Activated naive CD4-positive, alpha-beta T cell treated with anti-CD3 and anti-CD28 coated beads, Interleukin-2, amount 10 ng/mL, durations not matched to agents 7 days and 5 days (primary cell): ENCODE data around the gene FRMD5.
"Not testable (repeated sequence)": the region's sequence is repeated elsewhere in the genome, so short reads cannot be mapped to it uniquely, and the experiment has no call there.

Experiments used
- CTCF ChIA-PET: fragments of 350-600 bp; sonication (Branson Sonifier 250); formaldehyde crosslinking; loops from one replicate; lab custom pipeline; 2021; ENCODE audit warnings: antibody characterized with exemption; lab: Charles Lee
- DNase-seq: peaks from one replicate; pipeline ENCODE4 v3.0.0-alpha.2; 2020
- H3K27ac Mint-ChIP-seq: one replicate; pipeline ENCODE4 v1.8.0; 2021; ENCODE audit warnings: mild to moderate bottlenecking, moderate library complexity, mixed read lengths
- H3K27me3 Mint-ChIP-seq: one replicate; pipeline ENCODE4 v1.8.0; 2021; ENCODE audit warnings: mild to moderate bottlenecking, mixed read lengths
- H3K36me3 Mint-ChIP-seq: one replicate; pipeline ENCODE4 v1.8.0; 2021; ENCODE audit warnings: mixed read lengths
- H3K4me1 Mint-ChIP-seq: one replicate; pipeline ENCODE4 v1.8.0; 2021; ENCODE audit warnings: mixed read lengths
- H3K4me3 Mint-ChIP-seq: one replicate; pipeline ENCODE4 v1.8.0; 2021; ENCODE audit warnings: mild to moderate bottlenecking, moderate library complexity, mixed read lengths
- H3K9me3 Mint-ChIP-seq: one replicate; pipeline ENCODE4 v1.8.0; 2021; ENCODE audit warnings: mixed read lengths

FRMD5 gene

GRCh38 chr15:44195151-44195740, at the start of gene FRMD5:
Gene FRMD5, minus strand, starts transcription at chr15:44195271.
- no peaks in the 10 kb centered on the region for H3K9me3 Mint-ChIP-seq
- H3K4me1 Mint-ChIP-seq: peaks cover 22% of the 10 kb centered on the region
- H3K27ac Mint-ChIP-seq: no peak within 1 kb of the TSS
- peaks cover 67% of the 10 kb centered on the region for H3K27me3 Mint-ChIP-seq
- H3K36me3 Mint-ChIP-seq: no peaks in the 10 kb centered on the region
- peak; percentile 91 for DNase-seq
- H3K4me3 Mint-ChIP-seq: peak within 1 kb of the TSS; percentile 80
- CTCF ChIA-PET: no interaction called here

- CTCF ChIA-PET: interaction anchor here (0.6 kb wide), 1 partner anchor 144 kb away, joined by 3 read pairs; no protein-coding TSS in a partner anchor
- H3K27ac Mint-ChIP-seq: no peak overlapping the region
- no peaks in the 10 kb centered on the region for H3K4me1 Mint-ChIP-seq
- DNase-seq: no peak
- H3K4me3 Mint-ChIP-seq: no peak overlapping the region
- no peaks in the 10 kb centered on the region for H3K36me3 Mint-ChIP-seq
- no peaks in the 10 kb centered on the region for H3K27me3 Mint-ChIP-seq
- H3K9me3 Mint-ChIP-seq: no peaks in the 10 kb centered on the region
Observed at GRCh38 chr15:44243829-44244228, 48.8 kb upstream of the FRMD5 start.

GRCh38 chr15:44243141-44243540, 48.1 kb upstream of the FRMD5 start:
- Mint-ChIP-seq H3K27ac (no peak overlapping the region), H3K4me1 (no peaks in the 10 kb centered on the region), H3K4me3 (no peak overlapping the region), H3K36me3 (no peaks in the 10 kb centered on the region), H3K9me3 (no peaks in the 10 kb centered on the region), H3K27me3 (no peaks in the 10 kb centered on the region)
- CTCF ChIA-PET: interaction anchor here (0.6 kb wide), 1 partner anchor 144 kb away, joined by 3 read pairs; no protein-coding TSS in a partner anchor
- no peak for DNase-seq

GRCh38 chr15:44231842-44232241, 36.8 kb upstream of the FRMD5 start:
- Mint-ChIP-seq H3K9me3 (no peaks in the 10 kb centered on the region), H3K27me3 (no peaks in the 10 kb centered on the region), H3K27ac (no peak overlapping the region), H3K36me3 (no peaks in the 10 kb centered on the region), H3K4me1 (no peaks in the 10 kb centered on the region), H3K4me3 (no peak overlapping the region)
- DNase-seq: no peak
- CTCF ChIA-PET: no interaction called here

GRCh38 chr15:44229301-44229700, 34.2 kb upstream of the FRMD5 start:
- CTCF ChIA-PET: not testable (repeated sequence)

GRCh38 chr15:44227584-44227983, 32.5 kb upstream of the FRMD5 start:
- Mint-ChIP-seq H3K4me1 (no peaks in the 10 kb centered on the region), H3K4me3 (no peak overlapping the region), H3K36me3 (no peaks in the 10 kb centered on the region)

More at GRCh38 chr15:44229301-44229700, 34.2 kb upstream of the FRMD5 start:
- not testable (repeated sequence) for DNase-seq, H3K27ac Mint-ChIP-seq, H3K36me3 Mint-ChIP-seq, H3K4me1 Mint-ChIP-seq, H3K27me3 Mint-ChIP-seq, H3K4me3 Mint-ChIP-seq, H3K9me3 Mint-ChIP-seq

GRCh38 chr15:44227001-44227400, 31.9 kb upstream of the FRMD5 start:
- CTCF ChIA-PET: not testable (repeated sequence)

More at GRCh38 chr15:44227584-44227983, 32.5 kb upstream of the FRMD5 start:
- Mint-ChIP-seq H3K9me3 (no peaks in the 10 kb centered on the region), H3K27me3 (peaks cover 7% of the 10 kb centered on the region), H3K27ac (no peak overlapping the region)
- CTCF ChIA-PET: no interaction called here
- DNase-seq: no peak

GRCh38 chr15:44222478-44222877, 27.4 kb upstream of the FRMD5 start:
- CTCF ChIA-PET: no interaction called here
- no peaks in the 10 kb centered on the region for H3K9me3 Mint-ChIP-seq

More at GRCh38 chr15:44227001-44227400, 31.9 kb upstream of the FRMD5 start:
- not testable (repeated sequence) for H3K9me3 Mint-ChIP-seq, DNase-seq, H3K4me3 Mint-ChIP-seq, H3K4me1 Mint-ChIP-seq, H3K27ac Mint-ChIP-seq, H3K36me3 Mint-ChIP-seq, H3K27me3 Mint-ChIP-seq

GRCh38 chr15:44219073-44219472, 24.0 kb upstream of the FRMD5 start:
- Mint-ChIP-seq H3K9me3 (no peaks in the 10 kb centered on the region), H3K4me1 (no peaks in the 10 kb centered on the region), H3K27me3 (peaks cover 28% of the 10 kb centered on the region), H3K4me3 (no peak overlapping the region), H3K27ac (no peak overlapping the region), H3K36me3 (no peaks in the 10 kb centered on the region)
- no peak for DNase-seq
- CTCF ChIA-PET: interaction anchor here (1.0 kb wide), 1 partner anchor 282 kb away, joined by 4 read pairs; no protein-coding TSS in a partner anchor

More at GRCh38 chr15:44222478-44222877, 27.4 kb upstream of the FRMD5 start:
- no peaks in the 10 kb centered on the region for H3K36me3 Mint-ChIP-seq
- no peak overlapping the region for H3K27ac Mint-ChIP-seq
- no peaks in the 10 kb centered on the region for H3K4me1 Mint-ChIP-seq
- H3K27me3 Mint-ChIP-seq: peaks cover 23% of the 10 kb centered on the region
- DNase-seq: no peak
- no peak overlapping the region for H3K4me3 Mint-ChIP-seq

GRCh38 chr15:44216958-44217357, 21.9 kb upstream of the FRMD5 start:
- Mint-ChIP-seq H3K9me3 (no peaks in the 10 kb centered on the region), H3K27me3 (peaks cover 27% of the 10 kb centered on the region), H3K4me3 (no peak overlapping the region), H3K27ac (no peak overlapping the region), H3K36me3 (no peaks in the 10 kb centered on the region), H3K4me1 (no peaks in the 10 kb centered on the region)
- CTCF ChIA-PET: interaction anchor here (0.6 to 2.2 kb wide), 2 partner anchors 313 to 314 kb away, joined by 3 to 8 read pairs; no protein-coding TSS in a partner anchor
- no peak for DNase-seq

- Mint-ChIP-seq H3K4me1 (no peaks in the 10 kb centered on the region), H3K36me3 (no peaks in the 10 kb centered on the region), H3K9me3 (no peaks in the 10 kb centered on the region), H3K4me3 (no peak overlapping the region), H3K27me3 (peaks cover 30% of the 10 kb centered on the region), H3K27ac (no peak overlapping the region)
- CTCF ChIA-PET: interaction anchor here (2.2 kb wide), 1 partner anchor 311 kb away, joined by 8 read pairs; no protein-coding TSS in a partner anchor
- no peak for DNase-seq
Observed at GRCh38 chr15:44215594-44215993, 20.5 kb upstream of the FRMD5 start.

GRCh38 chr15:44208956-44209355, 13.9 kb upstream of the FRMD5 start:
- Mint-ChIP-seq H3K36me3 (no peaks in the 10 kb centered on the region), H3K4me3 (no peak overlapping the region), H3K27me3 (peaks cover 20% of the 10 kb centered on the region), H3K9me3 (no peaks in the 10 kb centered on the region), H3K4me1 (no peaks in the 10 kb centered on the region), H3K27ac (no peak overlapping the region)
- CTCF ChIA-PET: no interaction called here
- no peak for DNase-seq

GRCh38 chr15:44207643-44208042, 12.6 kb upstream of the FRMD5 start:
- Mint-ChIP-seq H3K36me3 (no peaks in the 10 kb centered on the region), H3K27me3 (peaks cover 25% of the 10 kb centered on the region), H3K27ac (no peak overlapping the region), H3K4me3 (no peak overlapping the region), H3K9me3 (no peaks in the 10 kb centered on the region), H3K4me1 (no peaks in the 10 kb centered on the region)
- CTCF ChIA-PET: interaction anchor here (0.8 to 0.9 kb wide), 2 partner anchors 17 to 142 kb away, joined by 3 to 6 read pairs; no protein-coding TSS in a partner anchor
- no peak for DNase-seq

- Mint-ChIP-seq H3K27me3 (peaks cover 58% of the 10 kb centered on the region), H3K36me3 (no peaks in the 10 kb centered on the region), H3K9me3 (no peaks in the 10 kb centered on the region), H3K4me1 (peaks cover 10% of the 10 kb centered on the region), H3K4me3 (no peak overlapping the region), H3K27ac (no peak overlapping the region)
- CTCF ChIA-PET: no interaction called here
- DNase-seq: no peak
Observed at GRCh38 chr15:44199393-44199792, 4.3 kb upstream of the FRMD5 start.
